Measurements from ENCODE around the gene TNFAIP8.

TNFAIP8 gene

DNA sequence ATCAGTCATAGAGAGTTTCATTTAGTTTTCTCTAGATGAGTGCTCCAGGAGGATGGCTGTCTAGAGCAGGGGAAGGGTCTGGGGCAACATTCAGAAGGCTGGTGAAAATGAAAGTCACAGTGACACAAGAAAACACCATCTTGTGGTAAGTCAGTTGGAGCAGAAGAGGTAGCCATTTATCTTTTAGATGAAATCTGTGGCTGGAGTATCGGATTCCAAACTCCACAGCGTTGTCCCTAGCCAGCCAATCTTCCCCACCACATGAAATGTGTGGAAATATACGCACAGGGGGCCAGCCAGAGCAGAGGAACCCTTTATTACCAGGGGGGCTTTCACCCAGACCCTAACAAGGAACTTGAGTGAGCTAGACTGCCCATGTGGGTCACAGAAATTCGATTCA is 15.9 kb upstream of the TNFAIP8 start:
- TF ChIP-seq POLR2A (IDR thresholded peaks at IDR 0.05; ENCODE audit: low read depth, low read length), result no peak
- no peak for TF ChIP-seq TAF1 (IDR thresholded peaks at IDR 0.05; ENCODE audit: borderline replicate concordance, low read depth, low read length)
- no peak for TF ChIP-seq POLR2AphosphoS5 (IDR thresholded peaks at IDR 0.05; ENCODE audit: low read depth, low read length)
- no peak for FAIRE-seq
- DNase-seq (ENCODE audit: insufficient read length), result no peak

DNA sequence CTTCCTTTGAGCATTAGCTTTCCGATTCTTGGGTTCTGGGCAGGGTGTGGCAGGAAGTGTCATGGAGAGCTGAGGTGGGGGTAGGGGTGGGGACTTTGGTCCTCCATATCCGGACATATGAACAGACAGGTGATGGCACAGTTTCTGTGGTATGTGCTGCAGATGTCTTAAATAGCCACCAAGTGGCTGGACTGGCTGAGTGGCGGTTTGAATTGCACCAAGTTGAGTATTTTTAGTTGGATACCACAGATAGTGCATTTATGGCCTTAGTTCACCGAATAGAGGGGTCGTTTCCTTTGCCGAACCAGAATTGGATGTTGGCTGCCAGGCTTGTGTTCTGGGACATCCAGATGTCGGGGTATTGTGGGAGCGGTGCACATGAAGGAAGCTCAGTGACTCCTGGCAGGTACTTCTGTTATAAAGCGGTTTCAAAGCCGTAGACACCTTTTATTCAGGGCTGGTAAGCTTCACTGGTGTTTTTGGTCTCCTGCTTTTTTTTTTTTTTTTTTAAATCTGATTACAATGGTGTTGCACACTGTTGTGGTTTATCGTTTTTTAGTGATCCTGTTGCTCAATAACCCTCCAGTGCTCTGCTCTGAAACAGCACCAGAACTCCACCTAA is 15.1 kb upstream of the TNFAIP8 start:
- TF ChIP-seq POLR2A (IDR thresholded peaks at IDR 0.05; ENCODE audit: low read depth, low read length) (no peak; the same call in 1 of the 2 replicates), TAF1 (IDR thresholded peaks at IDR 0.05; ENCODE audit: borderline replicate concordance, low read depth, low read length) (peak; percentile 39; the same call in 1 of the 2 replicates), POLR2AphosphoS5 (IDR thresholded peaks at IDR 0.05; ENCODE audit: low read depth, low read length) (peak; percentile 79)
- DNase-seq (ENCODE audit: insufficient read length) (no peak), FAIRE-seq (peak; percentile 97)

DNA sequence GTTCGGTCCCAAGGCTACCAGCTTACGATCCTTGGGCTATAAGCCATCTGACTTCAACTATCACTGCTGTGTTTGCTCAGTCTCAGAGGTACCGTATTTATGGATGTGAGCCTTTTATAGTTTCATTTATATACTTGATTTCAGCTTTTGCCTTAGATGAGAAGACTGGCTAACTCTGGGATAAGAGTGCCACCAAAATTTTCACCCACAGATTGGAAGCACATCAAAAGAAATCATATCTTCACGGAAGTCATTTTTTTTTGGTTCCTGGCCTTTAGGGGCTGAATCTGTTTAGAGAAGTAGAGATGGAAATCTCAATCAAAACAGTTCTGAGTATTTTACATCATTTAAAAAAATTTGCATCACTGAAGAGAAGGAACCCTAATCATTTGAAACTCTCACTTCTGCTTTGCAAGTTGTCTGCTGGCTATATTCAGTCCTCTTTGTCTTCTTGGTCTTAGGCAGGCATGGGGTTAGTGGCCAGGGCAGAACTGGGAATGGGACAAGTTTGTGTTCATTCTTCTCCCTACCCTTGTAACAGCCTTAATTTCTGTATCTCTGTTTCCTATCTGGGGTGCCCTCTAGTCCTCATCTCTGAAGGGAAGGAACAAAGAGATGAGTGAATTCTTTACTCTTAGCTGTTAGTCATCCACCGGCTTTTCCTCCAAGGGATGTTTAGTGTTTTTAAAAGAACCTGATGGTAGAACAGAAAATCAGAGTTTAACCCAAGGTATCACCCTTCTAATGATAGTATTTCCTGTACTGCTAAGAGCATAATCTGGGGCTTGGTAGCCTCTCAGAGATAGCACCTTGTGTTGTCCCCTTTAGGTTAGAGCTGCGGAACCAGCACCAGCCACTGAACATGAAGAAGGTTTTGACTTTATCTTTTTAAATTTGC is 14.1 kb upstream of the TNFAIP8 start:
- FAIRE-seq (peak; percentile 83), DNase-seq (ENCODE audit: insufficient read length) (no peak)
- peak; percentile 64 for TF ChIP-seq POLR2AphosphoS5 (IDR thresholded peaks at IDR 0.05; ENCODE audit: low read depth, low read length)
- no peak; the same call in 1 of the 2 replicates for TF ChIP-seq TAF1 (IDR thresholded peaks at IDR 0.05; ENCODE audit: borderline replicate concordance, low read depth, low read length)
- TF ChIP-seq POLR2A (IDR thresholded peaks at IDR 0.05; ENCODE audit: low read depth, low read length), result peak; percentile 84

DNA sequence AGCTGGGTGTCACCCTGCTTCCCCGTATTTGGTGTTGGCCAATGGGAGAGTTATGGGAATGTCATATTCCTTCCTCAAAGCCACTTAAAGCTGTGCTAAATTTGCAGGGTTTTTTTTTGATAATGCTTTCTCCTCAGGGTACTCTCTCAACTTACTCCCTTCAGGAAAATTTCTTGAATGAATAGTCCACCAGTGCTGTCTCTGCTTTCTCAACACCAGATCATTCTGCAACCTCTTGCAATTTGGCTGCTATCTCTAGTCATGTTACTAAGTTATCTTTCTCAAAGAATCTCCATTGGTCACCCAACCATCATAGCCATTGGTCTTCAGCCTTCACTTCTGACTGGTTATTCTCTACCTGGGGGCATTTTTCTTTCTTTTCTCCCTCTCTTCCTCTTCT is 13.4 kb upstream of the TNFAIP8 start:
- FAIRE-seq (no peak), DNase-seq (ENCODE audit: insufficient read length) (no peak)
- no peak for TF ChIP-seq TAF1 (IDR thresholded peaks at IDR 0.05; ENCODE audit: borderline replicate concordance, low read depth, low read length)
- TF ChIP-seq POLR2AphosphoS5 (IDR thresholded peaks at IDR 0.05; ENCODE audit: low read depth, low read length), result no peak; the same call in 1 of the 2 replicates
- TF ChIP-seq POLR2A (IDR thresholded peaks at IDR 0.05; ENCODE audit: low read depth, low read length), result no peak

DNA sequence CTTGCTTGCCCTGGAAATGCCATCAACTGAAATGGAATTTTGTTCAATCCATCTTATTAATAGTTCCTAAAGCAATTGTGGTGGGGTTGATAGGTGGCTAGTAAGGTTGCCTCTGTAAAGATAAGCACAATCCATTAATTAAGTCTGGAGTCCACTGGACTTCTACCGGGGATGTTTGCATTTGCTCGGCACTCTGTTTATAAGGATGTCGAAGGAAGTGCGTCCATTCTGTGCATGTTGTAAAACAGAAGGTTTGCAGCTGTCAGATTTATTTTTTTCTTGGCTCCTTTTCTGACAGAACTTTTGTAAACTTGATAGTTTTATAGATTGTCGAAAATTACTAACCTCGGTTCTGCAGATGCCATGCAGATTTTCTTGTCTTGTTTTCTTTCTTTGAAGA is 12.8 kb upstream of the TNFAIP8 start:
- TF ChIP-seq POLR2AphosphoS5 (IDR thresholded peaks at IDR 0.05; ENCODE audit: low read depth, low read length) (no peak), POLR2A (IDR thresholded peaks at IDR 0.05; ENCODE audit: low read depth, low read length) (no peak)
- FAIRE-seq (no peak), DNase-seq (ENCODE audit: insufficient read length) (no peak)

DNA sequence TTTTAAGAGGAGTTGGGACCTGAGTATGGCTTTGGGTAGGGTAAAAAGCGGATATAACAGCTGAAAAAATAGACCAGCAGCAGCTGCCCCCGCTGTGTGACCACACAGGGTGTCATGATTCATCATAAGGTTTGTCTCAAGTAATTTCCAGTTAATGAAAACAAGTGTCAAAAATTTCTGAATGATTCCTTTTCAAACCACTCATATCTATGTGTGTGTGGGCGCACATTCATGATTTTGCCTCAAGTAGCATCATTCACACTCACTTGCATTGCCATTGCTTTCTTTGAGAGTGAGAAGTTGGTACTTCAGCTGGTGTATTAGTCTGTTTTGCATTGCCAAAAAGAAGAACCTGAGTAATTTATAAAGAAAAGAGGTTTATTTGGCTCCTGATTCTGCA is 12.1 kb upstream of the TNFAIP8 start:
- TF ChIP-seq TAF1 (IDR thresholded peaks at IDR 0.05; ENCODE audit: borderline replicate concordance, low read depth, low read length) (no peak), POLR2AphosphoS5 (IDR thresholded peaks at IDR 0.05; ENCODE audit: low read depth, low read length) (no peak), POLR2A (IDR thresholded peaks at IDR 0.05; ENCODE audit: low read depth, low read length) (no peak)
- FAIRE-seq (peak; percentile 88), DNase-seq (ENCODE audit: insufficient read length) (no peak)

DNA sequence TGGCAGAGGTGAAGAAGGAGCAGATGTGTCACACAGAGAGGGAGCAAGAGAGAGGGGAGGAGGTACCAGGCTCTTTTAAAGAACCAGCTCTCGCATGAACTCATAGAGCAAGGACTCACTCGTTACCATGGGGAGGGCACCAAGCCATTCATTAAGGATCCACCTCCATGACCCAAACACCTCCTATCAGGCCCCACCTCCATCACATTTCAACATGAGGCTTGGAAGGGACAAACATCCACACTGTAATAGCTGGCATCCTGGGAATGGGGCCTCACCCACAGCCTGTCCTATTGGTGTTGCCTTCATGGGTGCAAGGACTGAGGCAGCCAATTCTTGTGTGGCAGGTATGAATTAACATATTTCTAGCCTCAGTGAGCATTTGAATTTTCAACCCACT is 11.6 kb upstream of the TNFAIP8 start:
- DNase-seq (ENCODE audit: insufficient read length) (no peak), FAIRE-seq (peak; percentile 81)
- no peak for TF ChIP-seq POLR2AphosphoS5 (IDR thresholded peaks at IDR 0.05; ENCODE audit: low read depth, low read length)
- no peak for TF ChIP-seq TAF1 (IDR thresholded peaks at IDR 0.05; ENCODE audit: borderline replicate concordance, low read depth, low read length)
- TF ChIP-seq POLR2A (IDR thresholded peaks at IDR 0.05; ENCODE audit: low read depth, low read length), result no peak

DNA sequence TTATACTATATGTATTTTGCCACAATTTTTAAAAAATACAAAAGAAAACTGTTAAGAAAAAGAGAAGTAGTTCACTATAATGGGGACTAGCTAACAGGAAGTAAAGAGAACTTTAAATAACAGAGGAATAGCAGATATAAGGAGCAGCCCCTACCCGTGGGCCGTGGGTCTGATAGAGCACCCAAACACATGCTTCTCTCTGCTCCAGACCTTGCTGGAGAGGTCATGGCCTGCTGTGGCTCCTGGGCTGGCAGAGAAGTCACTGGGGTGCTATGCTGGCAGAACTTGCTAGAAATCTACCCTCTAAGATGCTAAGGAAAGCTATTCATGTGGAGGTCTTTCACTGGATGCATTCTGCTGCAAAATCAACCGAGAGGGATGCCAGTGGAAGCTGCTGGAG is 10.0 kb upstream of the TNFAIP8 start:
- TF ChIP-seq POLR2AphosphoS5 (IDR thresholded peaks at IDR 0.05; ENCODE audit: low read depth, low read length), result no peak
- TF ChIP-seq TAF1 (IDR thresholded peaks at IDR 0.05; ENCODE audit: borderline replicate concordance, low read depth, low read length), result no peak
- TF ChIP-seq POLR2A (IDR thresholded peaks at IDR 0.05; ENCODE audit: low read depth, low read length), result no peak
- DNase-seq (ENCODE audit: insufficient read length) (no peak), FAIRE-seq (peak; percentile 88)

DNA sequence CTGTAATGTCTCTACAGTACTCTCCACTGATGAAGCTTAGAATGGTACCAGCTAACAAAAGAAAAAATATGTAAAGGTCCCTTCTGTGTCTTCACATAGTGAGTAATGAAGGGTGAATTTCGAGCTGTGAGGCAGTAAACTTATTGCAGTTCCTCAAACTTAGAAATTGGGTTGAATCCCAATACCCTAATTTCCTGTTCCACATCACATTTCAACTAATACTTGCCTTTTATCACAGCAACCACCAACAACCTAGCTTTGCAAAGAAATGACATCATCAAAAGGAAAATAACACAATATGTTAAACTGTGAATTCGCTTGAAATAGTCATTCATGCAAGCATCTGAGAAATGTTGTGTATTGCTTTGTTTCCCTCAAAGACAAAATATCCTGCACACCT is 9.4 kb upstream of the TNFAIP8 start:
- DNase-seq (ENCODE audit: insufficient read length) (no peak), FAIRE-seq (peak; percentile 81)
- TF ChIP-seq POLR2AphosphoS5 (IDR thresholded peaks at IDR 0.05; ENCODE audit: low read depth, low read length), result no peak
- TF ChIP-seq TAF1 (IDR thresholded peaks at IDR 0.05; ENCODE audit: borderline replicate concordance, low read depth, low read length), result no peak
- TF ChIP-seq POLR2A (IDR thresholded peaks at IDR 0.05; ENCODE audit: low read depth, low read length), result no peak

DNA sequence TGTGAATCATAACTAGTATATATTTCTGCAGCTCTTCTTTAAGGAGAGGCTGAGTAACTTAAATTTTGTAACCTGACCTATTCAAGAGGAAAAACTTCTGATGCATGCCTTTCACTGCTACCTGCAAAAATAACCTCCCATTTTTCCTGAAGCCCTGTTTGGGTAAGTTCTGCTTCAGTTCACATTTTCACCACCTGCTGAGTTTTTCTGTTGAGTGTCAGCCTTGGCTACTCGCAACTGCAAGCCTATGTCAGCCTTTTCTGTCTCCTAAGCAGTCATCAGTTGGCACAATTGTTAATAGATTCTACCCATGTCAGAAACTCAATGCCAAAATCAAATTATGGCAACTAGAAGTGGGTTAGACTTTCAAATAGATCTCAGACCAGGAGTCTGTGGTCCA is 8.2 kb upstream of the TNFAIP8 start:
- no peak for DNase-seq (ENCODE audit: insufficient read length)
- TF ChIP-seq POLR2AphosphoS5 (IDR thresholded peaks at IDR 0.05; ENCODE audit: low read depth, low read length), result no peak
- no peak for TF ChIP-seq POLR2A (IDR thresholded peaks at IDR 0.05; ENCODE audit: low read depth, low read length)
- no peak for TF ChIP-seq TAF1 (IDR thresholded peaks at IDR 0.05; ENCODE audit: borderline replicate concordance, low read depth, low read length)
- peak; percentile 9 for FAIRE-seq

DNA sequence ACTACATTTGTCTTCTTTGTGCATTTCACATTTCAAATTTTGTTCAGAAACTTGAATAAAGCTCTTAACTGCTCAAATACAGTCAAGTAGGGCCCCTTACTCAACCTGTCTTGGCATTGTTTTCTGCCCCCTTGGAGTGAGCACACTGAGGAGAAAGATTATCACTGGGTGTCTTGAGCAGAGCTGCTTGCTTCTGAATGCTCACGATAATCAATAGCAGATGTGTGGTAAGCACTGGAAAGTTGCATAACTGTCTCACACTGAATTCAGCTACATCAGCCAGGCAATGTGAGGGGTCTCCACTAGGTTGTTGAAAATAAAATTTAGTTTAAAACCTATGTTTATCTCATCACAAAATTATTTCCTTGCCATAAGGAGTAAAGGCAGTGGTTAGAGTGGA is 7.8 kb upstream of the TNFAIP8 start:
- no peak for TF ChIP-seq POLR2AphosphoS5 (IDR thresholded peaks at IDR 0.05; ENCODE audit: low read depth, low read length)
- TF ChIP-seq TAF1 (IDR thresholded peaks at IDR 0.05; ENCODE audit: borderline replicate concordance, low read depth, low read length), result no peak
- TF ChIP-seq POLR2A (IDR thresholded peaks at IDR 0.05; ENCODE audit: low read depth, low read length), result no peak
- FAIRE-seq, result no peak

DNA sequence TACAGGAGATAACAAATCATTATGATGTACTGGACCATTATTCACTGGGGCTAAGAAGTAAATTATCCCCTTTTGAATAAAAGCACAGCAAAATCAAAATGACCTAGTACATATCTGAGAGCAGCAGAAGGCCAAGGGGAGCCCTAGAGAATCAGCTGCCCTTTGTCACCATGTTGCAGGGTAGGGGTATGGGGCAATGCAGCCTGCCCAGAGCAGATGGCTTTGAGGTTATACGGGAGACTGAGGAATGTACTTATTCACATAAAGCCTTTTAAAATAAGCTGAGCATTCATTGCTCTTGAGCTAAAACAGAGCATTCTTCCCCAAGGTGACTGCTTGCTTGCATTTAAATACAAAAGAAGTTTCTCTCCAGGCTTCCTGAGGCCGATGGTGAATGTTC is 2.6 kb upstream of the TNFAIP8 start:
- TF ChIP-seq POLR2AphosphoS5 (IDR thresholded peaks at IDR 0.05; ENCODE audit: low read depth, low read length) (no peak), TAF1 (IDR thresholded peaks at IDR 0.05; ENCODE audit: borderline replicate concordance, low read depth, low read length) (no peak), POLR2A (IDR thresholded peaks at IDR 0.05; ENCODE audit: low read depth, low read length) (no peak)
- peak; percentile 57 for FAIRE-seq
- DNase-seq (ENCODE audit: insufficient read length), result no peak

More for the DNA sequence above, 7.8 kb upstream of the TNFAIP8 start:
- DNase-seq (ENCODE audit: insufficient read length), result no peak
